Tibial nerve (tissue), 4 donors: ENCODE results near the gene BAIAP3.

Source experiments
- CTCF ChIP-seq, 5 experiments: fragments of 200-600 bp in 3 of 5; fragments of 450-650 bp in 2 of 5; sonication (generic) in 3 of 5; IDR thresholded peaks; one replicate each; pipeline ENCODE4 v1.5.1; 2016 to 2019; ENCODE audit warnings: antibody characterized with exemption in 5 of 5, mild to moderate bottlenecking in 3 of 5, moderate library complexity in 2 of 5
- EP300 ChIP-seq, 2 donors: sonication (generic); formaldehyde crosslinking; IDR thresholded peaks; one replicate each; pipeline ENCODE4 v1.6.1; 2017; ENCODE audit warnings: antibody characterized with exemption in 2 of 2, mild to moderate bottlenecking in 1 of 2
- POLR2A ChIP-seq, 2 donors: fragments of 450-650 bp; IDR thresholded peaks; one replicate each; pipeline ENCODE4 v1.6.1; 2017; ENCODE audit warnings: antibody characterized with exemption in 2 of 2, mild to moderate bottlenecking in 2 of 2, moderate library complexity in 2 of 2

- TF ChIP-seq CTCF (IDR thresholded peaks at IDR 0.05) (no peak), EP300 (IDR thresholded peaks at IDR 0.05) (no peak), POLR2A (IDR thresholded peaks at IDR 0.05) (no peak)
Measured at GRCh38 chr16:1378087-1378803, 44.8 kb downstream of the BAIAP3 start.
